HG02884 (cell line): ENCODE results near the gene ADGRB3.
"Not testable (repeated sequence)": the region's sequence is repeated elsewhere in the genome, so short reads cannot be mapped to it uniquely, and the experiment has no call there.

ENCODE experiments used
- ATAC-seq: cut with Tn5 transposase; IDR thresholded peaks from one replicate; pipeline ENCODE4 v1.9.1; 2021; ENCODE audit warnings: mild to moderate bottlenecking, moderate library complexity; ENCODE audit not compliant: unreplicated experiment

The ADGRB3 gene

GRCh38 chr6:68778356-68779020 is 143.4 kb downstream of the ADGRB3 start:
- ATAC-seq: no peak

GRCh38 chr6:68779366-68779765 is 144.3 kb downstream of the ADGRB3 start:
- no peak for ATAC-seq

GRCh38 chr6:68790128-68790527 is 155.0 kb downstream of the ADGRB3 start:
- not testable (repeated sequence) for ATAC-seq

DNA sequence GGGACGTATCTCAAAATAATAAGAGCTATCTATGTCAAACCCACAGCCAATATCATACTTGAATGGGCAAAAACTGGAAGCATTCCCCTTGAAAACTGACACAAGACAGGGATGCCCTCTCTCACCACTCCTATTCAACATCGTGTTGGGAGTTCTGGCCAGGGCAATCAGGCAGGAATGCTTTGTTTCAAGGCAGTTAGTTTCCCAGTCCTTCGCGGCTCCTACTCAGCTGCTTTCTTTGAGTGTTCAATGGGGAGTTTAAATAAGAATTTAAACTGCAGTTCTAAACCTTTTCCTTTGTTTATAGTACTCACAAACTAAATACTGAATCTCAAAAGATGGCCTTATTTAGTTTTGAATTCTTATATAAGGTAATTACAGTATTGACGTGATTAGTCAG is 179.9 kb downstream of the ADGRB3 start:
- ATAC-seq: not testable (repeated sequence)

- no peak for ATAC-seq
These were observed 191.4 kb downstream of the ADGRB3 start for GRCh38 chr6:68826501-68826900.

- ATAC-seq: no peak
These were observed 199.5 kb downstream of the ADGRB3 start for GRCh38 chr6:68834551-68834950.

DNA sequence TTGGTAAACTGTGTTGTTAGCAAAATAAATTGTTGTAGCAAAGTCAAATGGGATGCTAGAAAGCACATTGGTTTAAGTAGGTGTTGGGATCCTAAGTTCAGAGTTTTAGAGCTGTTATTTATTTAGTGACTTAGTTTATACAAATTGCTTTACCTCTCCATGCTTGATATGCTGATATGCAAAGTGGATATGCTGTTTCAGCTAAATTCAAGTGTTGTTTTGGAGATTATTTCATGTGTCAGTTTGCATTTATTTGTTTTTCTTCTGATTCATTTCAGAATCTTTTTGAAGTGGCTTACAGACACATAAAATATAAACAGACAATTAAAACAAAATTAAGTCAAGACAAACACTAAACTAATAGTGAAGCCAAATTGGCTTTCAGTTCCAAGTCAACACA is 203.5 kb downstream of the ADGRB3 start:
- ATAC-seq: no peak

DNA sequence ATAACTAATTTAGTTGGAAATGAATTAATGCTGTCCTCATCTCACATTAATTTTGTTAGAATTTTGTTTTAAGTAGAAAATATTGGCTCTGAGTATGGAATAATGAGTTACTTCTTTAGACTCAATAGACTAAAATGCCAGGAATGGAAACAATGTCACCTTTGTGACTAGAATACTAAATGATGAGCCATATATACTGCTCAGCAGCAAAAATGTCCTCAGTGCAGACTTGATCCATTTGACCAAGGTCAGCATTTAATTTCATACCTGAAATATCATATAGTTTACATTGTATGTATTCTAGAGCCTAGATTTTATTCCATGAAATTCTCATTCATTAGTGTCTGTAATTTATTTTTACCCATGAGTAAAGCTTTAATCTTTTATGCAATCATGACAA is 217.7 kb downstream of the ADGRB3 start:
- ATAC-seq: no peak

GRCh38 chr6:68859233-68859632 is 224.2 kb downstream of the ADGRB3 start:
- ATAC-seq: no peak

DNA sequence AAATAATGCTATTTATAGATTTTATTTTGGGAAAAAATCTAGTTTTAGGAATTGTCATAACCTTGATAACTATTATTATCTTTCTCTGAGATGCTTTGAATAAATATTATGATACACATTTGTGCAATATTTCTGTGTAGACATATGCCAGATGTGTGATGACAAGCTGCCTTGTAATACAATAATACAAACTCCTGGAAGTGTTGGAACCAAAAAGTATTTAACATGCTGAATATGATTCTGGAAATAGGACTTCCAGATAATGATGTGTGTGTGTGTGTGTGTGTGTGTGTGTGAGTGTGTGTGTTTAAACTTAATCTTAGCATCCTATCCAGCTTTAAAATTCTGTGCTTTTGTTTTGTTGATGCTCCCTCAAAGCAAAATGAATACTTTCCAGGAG is 233.6 kb downstream of the ADGRB3 start:
- ATAC-seq: no peak

GRCh38 chr6:68873236-68873635 is 238.2 kb downstream of the ADGRB3 start:
- ATAC-seq: no peak

DNA sequence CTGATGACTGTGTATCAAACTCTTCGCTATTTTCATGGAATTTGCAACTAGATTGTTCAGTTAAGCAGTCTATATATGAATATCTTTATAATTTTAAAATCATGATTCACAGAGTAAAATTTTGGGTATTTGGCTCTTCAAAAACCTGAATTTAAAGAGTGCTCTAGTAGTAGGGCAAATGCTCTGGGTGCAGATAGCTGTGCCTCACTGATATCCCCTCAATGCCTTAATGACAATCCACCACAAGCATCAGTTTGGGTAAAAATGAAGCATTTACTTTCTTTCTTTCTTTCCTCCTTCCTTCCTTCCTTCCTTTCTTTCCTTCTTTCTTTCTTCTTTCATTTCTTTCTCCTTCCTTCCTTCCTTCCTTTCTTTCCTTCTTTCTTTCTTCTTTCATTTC is 239.7 kb downstream of the ADGRB3 start:
- no peak for ATAC-seq

DNA sequence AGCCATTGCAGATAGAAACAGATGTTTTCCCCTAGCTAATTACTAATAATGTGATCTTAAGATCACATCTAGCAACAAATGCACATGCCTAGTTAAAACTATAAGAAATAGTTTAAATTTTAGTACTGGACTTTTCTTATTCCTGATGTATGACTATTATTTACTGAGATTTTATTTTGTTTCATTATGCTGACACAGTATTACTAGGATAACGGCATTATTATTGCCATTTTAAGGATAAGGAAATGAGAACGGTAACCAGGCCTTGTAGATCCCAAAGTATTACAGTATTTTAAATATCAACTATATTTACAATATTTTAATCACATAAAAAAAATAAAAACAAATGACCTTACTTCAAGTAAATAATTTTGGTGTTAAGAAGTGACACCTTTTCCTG is 240.3 kb downstream of the ADGRB3 start:
- no peak for ATAC-seq

GRCh38 chr6:68876792-68877493 is 241.9 kb downstream of the ADGRB3 start:
- peak; percentile 63 for ATAC-seq

- ATAC-seq: no peak
These were observed 245.2 kb downstream of the ADGRB3 start for GRCh38 chr6:68880050-68880813.

- ATAC-seq: not testable (repeated sequence)
These were observed 248.2 kb downstream of the ADGRB3 start for GRCh38 chr6:68883325-68883724.

GRCh38 chr6:68891419-68891818 is 256.3 kb downstream of the ADGRB3 start:
- no peak for ATAC-seq

DNA sequence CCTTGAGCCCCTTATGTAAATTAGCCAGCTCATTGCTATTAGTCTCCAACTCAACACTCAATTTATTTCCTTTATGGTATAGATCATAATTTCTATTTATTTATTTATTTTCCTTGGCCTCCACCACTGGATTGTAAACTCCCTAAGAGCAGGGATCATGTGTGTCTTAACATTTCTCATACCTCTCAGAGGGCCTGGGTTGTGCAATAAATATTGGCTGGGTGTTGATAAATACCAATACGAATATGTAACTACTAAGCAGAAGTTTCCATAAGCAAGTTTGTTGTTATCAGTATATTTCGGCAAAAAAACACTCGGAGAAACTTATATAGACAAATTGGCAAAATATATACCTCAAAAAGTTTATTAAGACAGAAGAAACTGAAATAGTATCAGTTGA is 257.4 kb downstream of the ADGRB3 start:
- ATAC-seq: no peak

DNA sequence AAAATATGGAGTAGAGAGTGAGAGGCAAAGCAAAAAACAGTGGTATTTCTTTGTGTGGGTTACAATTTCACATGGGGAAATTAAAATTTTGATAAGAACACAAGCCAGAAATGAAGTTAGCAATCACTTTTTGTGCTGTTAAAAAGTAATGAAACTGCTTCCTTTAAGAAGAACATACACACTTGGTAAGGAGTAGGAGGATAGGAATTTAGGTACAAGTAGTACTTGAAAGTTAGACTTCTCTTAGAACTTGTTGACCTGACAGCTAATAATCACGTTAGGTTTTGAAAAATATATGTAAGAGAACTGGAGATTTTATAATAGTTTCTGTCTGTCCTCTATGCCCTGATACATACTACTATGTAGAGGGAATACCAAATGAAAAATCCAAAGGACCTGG is 260.8 kb downstream of the ADGRB3 start:
- no peak for ATAC-seq

DNA sequence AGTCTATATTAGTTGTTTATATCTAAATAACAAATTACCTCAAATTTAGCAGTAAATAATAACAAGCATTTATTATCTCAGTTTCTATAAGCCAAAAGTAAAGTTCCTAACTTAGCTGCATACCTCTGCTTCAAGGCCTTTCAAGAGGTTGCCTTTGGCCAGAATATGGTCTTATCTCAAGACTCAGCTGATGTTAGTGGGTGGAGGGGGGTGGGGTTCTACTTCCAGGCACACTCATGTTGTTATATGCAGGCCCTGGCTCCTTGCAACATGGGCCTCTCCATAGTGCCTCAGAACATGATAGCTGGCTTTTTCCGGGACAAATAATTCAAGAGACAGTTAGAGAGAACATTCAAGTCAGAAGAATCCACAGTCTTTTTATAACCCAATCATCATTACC is 266.0 kb downstream of the ADGRB3 start:
- ATAC-seq: no peak

DNA sequence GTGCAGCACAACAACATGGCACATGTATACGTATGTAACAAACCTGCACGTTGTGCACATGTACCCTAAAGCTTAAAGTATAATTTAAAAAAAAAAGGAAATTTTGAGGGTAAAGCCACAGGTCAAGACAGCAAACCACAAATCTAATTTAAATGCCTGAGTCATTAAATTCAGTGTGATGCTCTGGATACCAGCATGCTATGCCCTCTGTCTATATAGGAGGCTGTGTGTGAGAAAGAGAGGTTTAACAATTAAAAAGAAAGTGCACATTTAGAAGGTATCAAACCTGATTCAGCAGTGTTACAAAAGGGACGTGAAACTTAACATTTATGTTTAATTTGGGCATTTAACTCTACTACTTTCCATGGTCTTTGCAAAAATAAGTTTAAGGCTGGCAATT is 276.3 kb downstream of the ADGRB3 start:
- no peak for ATAC-seq

DNA sequence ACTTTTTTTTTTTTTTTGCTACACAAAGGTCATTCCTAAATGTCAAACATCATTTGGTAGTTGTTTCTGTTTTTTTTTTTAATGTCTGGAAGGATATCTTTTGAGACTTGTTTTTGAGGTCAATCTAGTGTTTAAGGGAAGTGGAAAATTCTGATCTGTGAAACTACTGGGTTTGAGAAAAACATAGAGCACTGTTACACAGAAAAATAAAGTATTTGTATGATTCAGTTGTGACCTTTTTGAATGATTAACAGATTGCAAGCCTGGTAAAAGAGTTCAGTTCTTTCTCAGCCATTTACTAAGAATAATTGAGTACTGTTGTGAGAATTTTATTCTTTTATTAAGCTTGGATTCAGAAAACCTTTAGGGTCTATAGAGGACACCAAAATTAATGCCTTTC is 276.7 kb downstream of the ADGRB3 start:
- no peak for ATAC-seq
